NCI-H69 (cell line): ENCODE measurements around the gene C3.
"Not testable (repeated sequence)": the region's sequence is repeated elsewhere in the genome, so short reads cannot be mapped to it uniquely, and the experiment has no call there.

ENCODE experiments used
- DNase-seq: peaks from one replicate; lab custom pipeline; 2025; lab: John Stamatoyannopoulos, UW

Gene C3

DNA sequence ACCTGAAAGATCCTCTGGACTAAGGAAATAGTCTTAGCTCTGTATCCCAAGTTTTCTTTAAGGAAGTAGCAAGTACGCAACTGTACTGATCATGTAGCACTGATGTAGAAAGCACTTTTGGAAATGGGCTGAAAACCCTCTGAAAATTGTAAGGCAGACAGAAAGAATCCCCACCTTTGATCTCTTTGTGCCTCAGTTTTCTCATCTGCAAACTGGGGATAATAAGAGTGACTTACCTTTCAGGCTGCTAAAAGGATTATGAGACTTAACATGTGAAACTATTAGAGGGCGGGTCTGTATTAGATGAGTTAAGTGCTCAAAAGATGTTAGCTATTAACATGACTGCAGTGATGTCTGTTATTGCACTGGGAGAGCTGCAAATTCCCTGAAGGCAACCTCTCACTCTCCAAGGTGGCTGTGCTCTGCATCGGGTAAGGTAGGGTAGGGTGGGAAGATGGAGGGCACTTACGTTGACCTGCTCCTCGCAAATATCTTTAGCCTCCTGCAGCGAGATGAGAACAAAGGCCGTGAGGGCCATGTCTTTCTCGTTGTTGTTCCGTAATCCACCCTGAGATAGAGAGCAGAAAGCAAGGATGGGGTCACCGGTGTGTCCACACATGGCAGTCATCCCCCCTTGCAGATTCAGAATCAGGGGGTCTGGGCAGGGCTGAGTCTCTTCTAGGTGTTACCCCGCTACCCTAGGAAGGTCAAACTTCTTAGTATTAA is 30.1 kb downstream of the C3 start:
- DNase-seq: no peak

GRCh38 chr19:6687114-6687513 is 33.3 kb downstream of the C3 start:
- DNase-seq: no peak

DNA sequence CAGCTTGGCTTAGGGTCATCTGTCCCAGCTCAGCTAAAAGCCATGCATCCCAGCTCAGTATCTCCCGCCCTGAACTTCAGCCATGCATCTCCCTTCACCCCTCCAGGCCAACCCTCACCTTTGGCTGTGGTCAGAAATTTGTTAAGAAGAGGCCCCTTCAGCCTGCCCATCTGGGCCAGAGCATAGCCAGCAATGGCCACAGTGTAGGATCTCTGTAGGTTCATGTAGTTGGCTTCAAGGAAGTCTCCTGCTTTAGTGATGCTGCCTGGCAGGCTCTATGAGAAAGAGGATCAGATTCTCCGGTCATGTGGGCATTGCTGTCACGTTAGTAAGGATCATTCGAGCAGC is 33.8 kb downstream of the C3 start:
- no peak for DNase-seq

DNA sequence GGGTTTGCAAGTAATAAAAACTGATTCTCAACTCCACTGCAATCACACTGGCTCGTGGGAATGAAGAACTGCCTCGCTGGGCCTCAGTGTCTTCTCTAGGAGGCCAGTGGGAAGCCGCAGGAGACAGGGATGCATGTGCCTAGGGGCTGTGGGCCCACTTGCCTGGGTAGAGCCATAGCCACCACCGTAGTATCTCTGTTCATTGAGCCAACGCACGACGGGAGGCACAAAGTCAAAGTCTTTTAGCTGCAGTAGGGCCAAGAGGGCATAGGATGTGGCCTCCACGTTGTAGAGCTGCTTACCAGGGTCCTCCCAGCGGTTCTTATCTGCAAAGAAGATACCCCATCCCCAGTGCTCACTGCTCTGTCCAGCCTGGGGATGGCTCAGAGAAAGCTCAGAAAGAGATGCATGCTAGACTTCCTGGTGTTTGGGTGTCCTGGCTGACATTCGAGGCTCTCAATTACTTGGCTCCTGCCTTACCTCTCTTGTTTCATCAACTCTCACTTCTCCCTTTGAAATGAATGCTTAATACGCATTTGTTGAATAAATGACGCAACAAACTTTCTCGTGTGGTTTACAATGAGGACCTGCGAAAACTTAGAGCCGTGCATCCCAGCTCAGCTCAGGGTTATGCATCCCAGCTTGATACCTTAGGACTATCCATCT is 34.4 kb downstream of the C3 start:
- DNase-seq: no peak

DNA sequence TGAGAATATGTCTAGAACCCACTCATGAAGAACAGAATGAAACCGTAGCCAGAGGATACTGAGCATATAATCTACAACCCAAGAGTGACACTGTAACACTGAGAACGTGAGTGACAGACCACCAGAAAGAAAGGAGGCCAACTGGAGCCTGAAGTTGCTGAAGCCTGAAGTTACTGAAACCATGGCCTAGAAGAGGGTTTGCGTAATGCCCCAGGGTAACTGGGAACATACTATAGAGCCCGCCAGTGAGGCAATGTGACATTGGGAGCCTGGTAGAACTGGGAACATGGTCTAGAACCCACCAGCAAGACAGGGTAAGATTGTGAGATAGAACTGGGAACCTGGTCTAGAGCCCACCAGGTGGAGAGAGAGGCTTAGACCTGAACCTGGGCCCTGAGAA is 35.0 kb downstream of the C3 start:
- no peak for DNase-seq

GRCh38 chr19:6683971-6684370 is 36.5 kb downstream of the C3 start:
- DNase-seq: no peak

GRCh38 chr19:6682607-6683128 is 37.8 kb downstream of the C3 start:
- no peak for DNase-seq

DNA sequence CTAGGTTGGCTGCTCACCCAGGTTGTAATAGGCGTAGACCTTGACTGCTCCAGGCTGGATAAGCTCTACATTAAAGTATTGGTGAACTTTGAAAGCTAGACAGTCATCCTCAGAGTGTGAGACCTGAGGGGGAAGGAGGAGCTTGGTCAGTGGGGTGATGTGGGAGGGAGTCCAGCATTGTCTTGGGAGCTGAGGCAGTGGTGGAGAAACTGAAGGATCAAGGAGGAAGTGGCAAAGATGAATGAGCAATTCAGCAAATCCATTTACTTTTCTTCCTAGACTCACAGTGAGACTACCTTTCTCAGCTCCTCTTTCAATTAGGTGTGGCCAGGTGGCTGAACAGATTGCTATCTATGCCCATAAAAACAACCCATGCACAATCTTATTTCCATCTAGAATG is 40.3 kb downstream of the C3 start:
- no peak for DNase-seq

GRCh38 chr19:6679139-6679538 is 41.3 kb downstream of the C3 start:
- no peak for DNase-seq

DNA sequence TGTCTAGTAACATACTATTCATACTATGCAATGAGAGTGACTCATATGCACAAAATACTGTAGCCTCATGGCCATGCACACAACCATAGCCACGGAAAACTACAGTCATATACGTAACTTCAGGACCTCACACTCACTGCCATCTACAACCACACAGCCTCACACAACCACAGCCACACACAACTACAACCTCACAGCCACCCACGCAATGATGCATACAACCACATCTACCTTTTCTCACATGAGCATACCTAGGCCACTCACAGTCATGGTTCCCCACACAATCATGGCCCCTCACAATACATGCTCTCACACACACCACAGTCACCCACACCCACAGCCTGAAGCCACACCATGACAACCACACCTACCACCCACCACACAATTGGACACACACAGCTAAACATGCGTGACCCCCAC is 41.8 kb downstream of the C3 start:
- no peak for DNase-seq

- DNase-seq: no peak
Measured at GRCh38 chr19:6677883-6678689, 42.4 kb downstream of the C3 start.

- no peak for DNase-seq
Measured at GRCh38 chr19:6677495-6677882, 43.0 kb downstream of the C3 start.

DNA sequence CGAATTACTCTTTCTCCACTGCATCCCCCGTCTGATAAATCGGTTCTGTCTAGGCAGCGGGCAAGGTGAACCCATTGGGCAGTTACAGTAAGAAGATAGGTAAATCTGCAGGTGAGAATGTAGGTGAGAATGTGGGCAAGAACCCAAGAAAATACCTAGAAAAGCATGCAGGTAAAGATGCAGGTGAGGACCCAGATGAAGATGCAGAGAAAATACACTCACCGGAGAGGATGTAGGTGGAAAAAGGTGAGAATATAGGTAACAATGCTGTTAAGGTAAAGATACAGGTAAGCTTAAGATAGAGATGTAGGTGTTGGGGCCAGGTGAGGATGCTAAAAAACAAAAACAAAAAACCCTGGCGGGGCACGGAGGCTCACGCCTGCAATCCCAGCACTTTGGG is 44.2 kb downstream of the C3 start:
- no peak for DNase-seq

DNA sequence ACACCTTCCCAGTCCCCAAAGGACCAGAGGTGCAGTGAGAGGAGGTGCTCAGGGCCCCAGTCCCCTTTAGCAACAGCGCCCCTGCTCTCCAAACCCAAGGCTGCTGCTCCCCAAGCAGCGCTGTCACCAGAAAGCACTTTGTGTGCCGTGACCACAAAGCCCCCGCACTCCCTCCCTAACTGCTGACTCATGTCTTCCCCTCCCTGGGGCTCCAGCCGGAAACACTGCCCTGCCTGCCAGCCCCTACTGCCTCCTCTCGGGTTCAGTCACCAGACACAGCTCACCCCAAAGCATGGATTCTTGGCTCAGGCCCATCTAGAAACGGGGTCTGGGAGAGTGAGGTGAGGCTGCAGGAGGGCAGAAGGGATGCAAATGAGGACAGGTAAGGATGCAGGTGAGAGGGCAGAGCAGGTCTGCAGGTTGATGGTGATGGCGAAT is 45.6 kb downstream of the C3 start:
- DNase-seq: no peak

DNA sequence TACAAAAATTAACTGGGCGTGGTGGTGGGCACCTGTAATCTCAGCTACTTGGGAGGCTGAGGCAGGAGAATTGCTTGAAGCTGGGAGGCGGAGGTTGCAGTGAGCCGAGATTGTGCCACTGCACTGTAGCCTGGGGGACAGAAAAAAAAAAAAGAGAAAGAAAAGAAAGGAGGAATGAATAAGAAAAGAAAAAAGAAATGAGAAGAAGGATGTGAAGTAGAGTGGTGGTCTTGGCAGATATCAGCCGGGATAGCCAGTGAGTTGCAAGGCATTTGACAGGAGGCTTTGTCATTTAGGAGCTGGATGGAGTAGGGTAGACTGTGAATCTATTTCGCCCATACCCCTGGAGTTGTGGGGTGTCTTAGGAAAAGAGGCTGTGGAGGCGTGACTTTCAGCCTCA is 46.0 kb downstream of the C3 start:
- DNase-seq: not testable (repeated sequence)

DNA sequence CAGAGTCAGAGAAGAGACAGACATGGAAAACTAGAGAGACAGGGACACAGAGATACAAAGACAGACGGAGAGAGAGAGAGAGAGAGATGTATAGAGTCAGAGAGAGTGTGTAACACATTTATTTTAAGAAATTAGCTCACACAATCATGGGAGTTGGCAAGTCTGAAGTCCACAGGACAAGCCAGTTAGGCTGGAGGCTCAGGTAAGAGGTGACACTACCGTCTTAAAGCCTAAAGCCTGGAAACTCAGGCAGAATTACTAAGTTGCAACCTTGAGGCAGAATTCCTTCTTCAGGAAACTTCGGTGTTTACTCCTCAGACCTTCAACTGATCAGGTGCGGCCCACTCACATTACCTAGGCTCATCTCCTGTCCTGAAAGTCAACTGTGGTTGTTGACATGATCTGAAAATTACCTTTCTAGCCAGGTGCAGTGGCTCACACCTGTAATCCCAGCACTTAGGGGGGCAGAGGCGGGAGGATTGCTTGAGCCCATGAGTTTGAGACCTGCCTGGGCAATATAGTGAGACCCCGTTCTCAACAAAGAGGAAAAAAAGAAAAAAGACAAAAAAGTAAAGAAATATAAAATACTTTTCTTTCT is 47.7 kb downstream of the C3 start:
- DNase-seq: no peak

DNA sequence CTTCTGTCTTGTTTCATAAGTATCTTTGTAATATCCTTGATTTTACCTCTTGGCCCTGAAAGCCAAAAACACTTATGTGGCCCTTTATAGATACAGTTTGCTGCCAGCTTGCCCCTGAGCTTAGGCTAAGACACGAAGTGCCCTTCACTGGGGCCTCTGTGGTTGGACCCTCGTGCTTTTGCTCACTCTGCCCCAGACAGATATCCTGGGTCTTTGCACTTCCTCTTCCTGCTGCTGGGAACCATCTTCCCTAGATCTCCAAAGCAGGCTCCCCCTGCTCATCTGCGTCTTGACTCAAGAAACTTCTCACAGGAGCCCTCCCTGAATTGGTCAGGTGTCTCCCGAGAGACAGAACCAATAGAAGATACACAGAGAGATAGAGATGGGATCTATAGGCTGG is 48.5 kb downstream of the C3 start:
- DNase-seq: no peak

DNA sequence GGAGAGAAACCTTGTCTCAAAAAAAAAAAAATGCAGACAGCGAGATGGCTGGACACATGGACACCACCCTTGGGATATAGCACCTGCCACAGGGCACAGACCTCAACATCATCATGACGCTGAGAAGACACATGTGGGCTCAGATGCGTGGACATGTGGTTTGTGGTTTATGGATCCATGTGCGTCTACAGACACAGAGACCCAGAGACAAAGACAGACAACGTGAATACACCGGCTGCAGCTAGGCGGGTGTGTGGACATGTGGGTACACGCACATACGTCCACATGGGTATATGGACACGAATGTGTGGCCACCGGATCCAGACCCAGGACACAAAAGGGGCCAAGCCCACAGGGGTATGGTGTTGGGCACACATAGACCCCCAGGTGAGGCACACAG is 51.8 kb downstream of the C3 start:
- no peak for DNase-seq

DNA sequence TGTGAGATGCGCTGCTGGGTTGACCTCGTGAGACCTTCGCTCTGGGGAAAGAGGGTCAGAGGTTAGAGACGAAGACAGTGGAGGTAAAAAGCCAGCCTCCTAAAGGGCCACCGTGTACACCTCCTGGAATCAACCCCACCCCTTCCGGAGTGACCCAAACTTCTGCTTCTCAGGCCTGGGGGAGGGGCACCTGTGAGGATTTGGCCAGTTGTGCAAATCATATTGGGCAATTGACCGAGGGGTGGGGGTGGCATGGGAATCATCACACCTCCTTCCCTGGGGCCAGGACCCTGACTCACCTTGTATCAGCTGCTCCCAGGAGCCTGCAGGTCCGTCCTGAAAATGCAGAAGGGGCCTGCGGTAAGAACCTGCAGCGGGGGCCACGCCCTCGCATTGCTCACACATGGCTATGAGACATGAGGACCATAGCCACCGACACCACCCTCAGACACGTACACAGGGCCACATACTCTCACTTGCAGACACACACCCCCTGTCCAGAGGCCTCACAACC is 53.3 kb downstream of the C3 start:
- DNase-seq: no peak

DNA sequence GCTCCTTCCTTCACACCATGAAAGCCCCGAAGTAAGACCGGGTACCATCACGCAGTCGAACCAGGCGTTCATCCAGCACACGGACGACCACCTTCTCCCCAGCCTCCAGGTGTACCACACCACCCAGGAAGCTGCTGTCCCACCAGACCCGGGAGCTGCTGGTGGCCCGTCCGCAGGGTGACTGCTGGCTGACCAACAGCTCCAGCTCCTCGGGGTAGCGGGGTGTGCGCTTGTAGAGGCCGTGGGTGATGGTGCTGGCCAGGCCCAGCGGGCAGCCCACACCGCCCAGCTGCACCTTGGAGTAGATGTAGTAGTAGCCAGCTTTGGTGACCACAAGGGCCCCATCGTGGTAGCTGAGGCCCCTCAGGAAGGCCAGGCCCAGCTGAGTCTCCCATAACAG is 55.5 kb downstream of the C3 start:
- DNase-seq: no peak

GRCh38 chr19:6663236-6664201 is 56.9 kb downstream of the C3 start:
- DNase-seq: no peak
